Measurements from ENCODE around the gene FOXS1.

- TF ChIP-seq CTCF (IDR thresholded peaks at IDR 0.05) (no peak), EP300 (IDR thresholded peaks at IDR 0.05) (no peak), POLR2A (IDR thresholded peaks at IDR 0.05) (no peak)
These were observed 20.8 kb upstream of the FOXS1 start for GRCh38 chr20:31866221-31866620.

Data from tibial nerve (tissue), 4 donors.